ENCODE measurements around the gene FHOD3.

- TF ChIP-seq POLR2AphosphoS5 (IDR thresholded peaks at IDR 0.05) = no peak
- TF ChIP-seq, protein P1, sequence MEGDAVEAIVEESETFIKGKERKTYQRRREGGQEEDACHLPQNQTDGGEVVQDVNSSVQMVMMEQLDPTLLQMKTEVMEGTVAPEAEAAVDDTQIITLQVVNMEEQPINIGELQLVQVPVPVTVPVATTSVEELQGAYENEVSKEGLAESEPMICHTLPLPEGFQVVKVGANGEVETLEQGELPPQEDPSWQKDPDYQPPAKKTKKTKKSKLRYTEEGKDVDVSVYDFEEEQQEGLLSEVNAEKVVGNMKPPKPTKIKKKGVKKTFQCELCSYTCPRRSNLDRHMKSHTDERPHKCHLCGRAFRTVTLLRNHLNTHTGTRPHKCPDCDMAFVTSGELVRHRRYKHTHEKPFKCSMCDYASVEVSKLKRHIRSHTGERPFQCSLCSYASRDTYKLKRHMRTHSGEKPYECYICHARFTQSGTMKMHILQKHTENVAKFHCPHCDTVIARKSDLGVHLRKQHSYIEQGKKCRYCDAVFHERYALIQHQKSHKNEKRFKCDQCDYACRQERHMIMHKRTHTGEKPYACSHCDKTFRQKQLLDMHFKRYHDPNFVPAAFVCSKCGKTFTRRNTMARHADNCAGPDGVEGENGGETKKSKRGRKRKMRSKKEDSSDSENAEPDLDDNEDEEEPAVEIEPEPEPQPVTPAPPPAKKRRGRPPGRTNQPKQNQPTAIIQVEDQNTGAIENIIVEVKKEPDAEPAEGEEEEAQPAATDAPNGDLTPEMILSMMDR (IDR thresholded peaks at IDR 0.05) = no peak
- TF ChIP-seq POLR2A (IDR thresholded peaks at IDR 0.05; ENCODE audit: low read depth) = no peak
Measured at GRCh38 chr18:36780748-36781147, 483.2 kb downstream of the FHOD3 start.

Measured in esophagus muscularis mucosa (tissue), 3 donors.